HepG2 (cell line): ENCODE data around the gene DCAKD. TPM values are rescaled to one million over a fixed set of nuclear protein-coding genes. Genes with fewer than 3 reads are reported as not detected.

Experiments used
- CBFB ChIP-seq: sonication (generic); formaldehyde crosslinking; IDR thresholded peaks from 2 replicates; pipeline ENCODE4 v1.4.0; 2020; ENCODE audit warnings: missing genetic modification reagents
- CENPX ChIP-seq: sonication (generic); formaldehyde crosslinking; IDR thresholded peaks from 2 replicates; pipeline ENCODE4 v1.9.0; 2021; ENCODE audit warnings: mild to moderate bottlenecking, missing genetic modification reagents, moderate library complexity
- CHCHD3 ChIP-seq: sonication (generic); formaldehyde crosslinking; IDR thresholded peaks from 2 replicates; pipeline ENCODE4 v1.8.0; 2022; ENCODE audit warnings: mild to moderate bottlenecking, missing genetic modification reagents, moderate library complexity
- HCFC1 ChIP-seq: fragments of 150-350 bp; IDR thresholded peaks from 2 replicates; pipeline ENCODE4 v1.6.1; 2014; ENCODE audit warnings: low read depth, low read length
- KDM5A ChIP-seq: fragments of 200-600 bp; sonication (generic); IDR thresholded peaks from 2 replicates; pipeline ENCODE4 v1.7.0; 2018; ENCODE audit warnings: antibody characterized with exemption, mild to moderate bottlenecking, low read length, borderline replicate concordance
- RARA ChIP-seq: IDR thresholded peaks from 2 replicates; pipeline ENCODE4 v1.6.1; 2016; ENCODE audit warnings: missing genetic modification reagents, missing compliant biosample characterization
- SAP130 ChIP-seq: IDR thresholded peaks from 2 replicates; pipeline ENCODE4 v1.6.1; 2016; ENCODE audit warnings: low read depth
- SRY ChIP-seq: sonication (generic); formaldehyde crosslinking; IDR thresholded peaks from 2 replicates; pipeline ENCODE4 v1.8.0; 2022; ENCODE audit warnings: mild to moderate bottlenecking, missing genetic modification reagents
- ZNF335 ChIP-seq: sonication (generic); formaldehyde crosslinking; IDR thresholded peaks from 2 replicates; pipeline ENCODE4 v1.4.0; 2020; ENCODE audit warnings: missing genetic modification reagents
- ZNF383 ChIP-seq: sonication (generic); formaldehyde crosslinking; IDR thresholded peaks from 2 replicates; pipeline ENCODE4 v1.4.0; 2020; ENCODE audit warnings: missing genetic modification reagents, mild to moderate bottlenecking, borderline replicate concordance
- ZNF501 ChIP-seq: sonication (generic); formaldehyde crosslinking; IDR thresholded peaks from 2 replicates; pipeline ENCODE4 v1.5.1; 2020; ENCODE audit warnings: mild to moderate bottlenecking, moderate library complexity, missing genetic modification reagents
- ZNF660 ChIP-seq: sonication (generic); formaldehyde crosslinking; IDR thresholded peaks from 2 replicates; pipeline ENCODE4 v1.5.1; 2020; ENCODE audit warnings: mild to moderate bottlenecking, low read depth, missing genetic modification reagents, borderline replicate concordance
- ZNF703 ChIP-seq: sonication (generic); formaldehyde crosslinking; IDR thresholded peaks from 2 replicates; pipeline ENCODE4 v1.5.1; 2020; ENCODE audit warnings: missing genetic modification reagents, mild to moderate bottlenecking, moderate library complexity, borderline replicate concordance
- ZNF777 ChIP-seq: sonication (generic); formaldehyde crosslinking; IDR thresholded peaks from 2 replicates; pipeline ENCODE4 v1.4.0; 2020; ENCODE audit warnings: missing genetic modification reagents
- polyA plus RNA-seq, 8 experiments: library from polyadenylated mRNA; depleted of rRNA in 3 of 8; stranded (reverse) in 7 of 8; unstranded in 1 of 8; fragments of >200 nt; fragmentation: Illumina TruSeq in 4 of 8; extraction: Trizol in 4 of 8; gene quantifications; 2 replicates each; pipeline versions ENCODE4 v1.2.1 to v1.2.3, GENCODE V29; 2011 to 2016; ENCODE audit warnings: low read depth in 4 of 8, missing spikeins in 1 of 8, mixed read lengths in 1 of 8; ENCODE audit not compliant: insufficient read depth in 1 of 8
- total RNA-seq, 5 experiments: library from RNA; depleted of rRNA; stranded (reverse); fragments of >200 nt; fragmentation: Illumina TruSeq; extraction: Trizol; gene quantifications; 2 replicates each; pipeline ENCODE4 v1.2.3, GENCODE V29; 2016; ENCODE audit warnings: low read depth in 1 of 5
- TF ChIP-seq, protein P1 (sequence below), 2 experiments: fragments of 450-650 bp in 1 of 2; sonication (generic) in 1 of 2; formaldehyde crosslinking in 1 of 2; IDR thresholded peaks; 2 replicates each; pipeline versions ENCODE4 v1.6.1 to v1.8.0; 2016 to 2022; ENCODE audit warnings: antibody characterized with exemption in 1 of 2, mild to moderate bottlenecking in 1 of 2, missing genetic modification reagents in 1 of 2
- TF ChIP-seq, protein P2 (sequence below): sonication (generic); formaldehyde crosslinking; IDR thresholded peaks from 2 replicates; pipeline ENCODE4 v1.9.0; 2021; ENCODE audit warnings: missing genetic modification reagents, mild to moderate bottlenecking, borderline replicate concordance
- TF ChIP-seq, protein P3 (sequence below): sonication (generic); formaldehyde crosslinking; IDR thresholded peaks from 2 replicates; pipeline ENCODE4 v1.4.0; 2020; ENCODE audit warnings: missing genetic modification reagents

DCAKD gene
- total and polyA plus RNA-seq, 2 of the 13 experiments (the other 11 are each of a cell fraction or from before 2014, with no cell fraction given) = 25.9 to 29.2 TPM

DNA sequence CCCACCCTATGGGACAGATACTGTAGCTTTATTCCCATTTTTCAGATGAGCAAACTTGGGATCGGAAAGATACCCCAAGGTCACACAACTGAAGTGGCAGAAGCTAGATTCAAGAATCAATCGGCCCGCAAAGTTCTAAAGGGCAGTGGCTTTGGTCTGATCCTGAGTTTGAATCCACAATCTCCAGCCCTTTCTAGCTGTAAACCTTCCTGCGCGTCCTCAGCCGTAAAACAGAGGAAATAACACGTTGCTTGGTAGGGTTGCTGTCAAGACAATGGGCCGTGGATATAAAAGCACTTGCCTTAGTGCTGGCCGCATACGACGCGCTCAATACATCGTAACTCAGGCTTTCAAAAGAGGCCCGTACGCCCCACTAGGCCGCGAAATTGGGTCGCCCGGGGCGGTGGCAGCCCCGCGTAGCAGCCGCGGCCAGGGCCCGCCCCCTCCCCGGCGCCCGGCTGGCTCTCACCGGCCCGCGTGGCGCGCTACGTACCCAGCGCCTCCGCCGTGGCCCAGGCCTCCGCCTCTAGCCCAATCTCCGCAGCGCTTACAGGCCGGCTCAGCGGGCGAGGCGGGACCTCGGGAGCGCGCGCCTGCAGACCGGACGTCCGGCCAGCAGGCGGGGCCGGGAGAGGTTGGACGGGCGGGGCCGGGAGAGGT lies at the start of gene DCAKD (continued):
- TF ChIP-seq, protein P1, sequence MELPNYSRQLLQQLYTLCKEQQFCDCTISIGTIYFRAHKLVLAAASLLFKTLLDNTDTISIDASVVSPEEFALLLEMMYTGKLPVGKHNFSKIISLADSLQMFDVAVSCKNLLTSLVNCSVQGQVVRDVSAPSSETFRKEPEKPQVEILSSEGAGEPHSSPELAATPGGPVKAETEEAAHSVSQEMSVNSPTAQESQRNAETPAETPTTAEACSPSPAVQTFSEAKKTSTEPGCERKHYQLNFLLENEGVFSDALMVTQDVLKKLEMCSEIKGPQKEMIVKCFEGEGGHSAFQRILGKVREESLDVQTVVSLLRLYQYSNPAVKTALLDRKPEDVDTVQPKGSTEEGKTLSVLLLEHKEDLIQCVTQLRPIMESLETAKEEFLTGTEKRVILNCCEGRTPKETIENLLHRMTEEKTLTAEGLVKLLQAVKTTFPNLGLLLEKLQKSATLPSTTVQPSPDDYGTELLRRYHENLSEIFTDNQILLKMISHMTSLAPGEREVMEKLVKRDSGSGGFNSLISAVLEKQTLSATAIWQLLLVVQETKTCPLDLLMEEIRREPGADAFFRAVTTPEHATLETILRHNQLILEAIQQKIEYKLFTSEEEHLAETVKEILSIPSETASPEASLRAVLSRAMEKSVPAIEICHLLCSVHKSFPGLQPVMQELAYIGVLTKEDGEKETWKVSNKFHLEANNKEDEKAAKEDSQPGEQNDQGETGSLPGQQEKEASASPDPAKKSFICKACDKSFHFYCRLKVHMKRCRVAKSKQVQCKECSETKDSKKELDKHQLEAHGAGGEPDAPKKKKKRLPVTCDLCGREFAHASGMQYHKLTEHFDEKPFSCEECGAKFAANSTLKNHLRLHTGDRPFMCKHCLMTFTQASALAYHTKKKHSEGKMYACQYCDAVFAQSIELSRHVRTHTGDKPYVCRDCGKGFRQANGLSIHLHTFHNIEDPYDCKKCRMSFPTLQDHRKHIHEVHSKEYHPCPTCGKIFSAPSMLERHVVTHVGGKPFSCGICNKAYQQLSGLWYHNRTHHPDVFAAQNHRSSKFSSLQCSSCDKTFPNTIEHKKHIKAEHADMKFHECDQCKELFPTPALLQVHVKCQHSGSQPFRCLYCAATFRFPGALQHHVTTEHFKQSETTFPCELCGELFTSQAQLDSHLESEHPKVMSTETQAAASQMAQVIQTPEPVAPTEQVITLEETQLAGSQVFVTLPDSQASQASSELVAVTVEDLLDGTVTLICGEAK (IDR thresholded peaks at IDR 0.05) = no peak
- TF ChIP-seq, protein P1 (CRISPR knock-in tag; IDR thresholded peaks at IDR 0.05) = no peak; the same call in 1 of the 2 replicates
- TF ChIP-seq CBFB (CRISPR knock-in tag) (0 out of 2 replicates have a peak, but pooled peaks have one; percentile 30), CENPX (CRISPR knock-in tag) (no peak), SAP130 (CRISPR knock-in tag) (peak; percentile 85), KDM5A (peak; percentile 59; the same call in 1 of the 2 replicates), ZNF335 (CRISPR knock-in tag) (no peak), ZNF660 (CRISPR knock-in tag) (no peak), CHCHD3 (CRISPR knock-in tag) (no peak), ZNF383 (CRISPR knock-in tag) (no peak), ZNF777 (CRISPR knock-in tag) (no peak; the same call in 1 of the 2 replicates), SRY (CRISPR knock-in tag) (peak; percentile 92), ZNF703 (CRISPR knock-in tag) (peak; percentile 43; the same call in 1 of the 2 replicates), HCFC1 (peak; percentile 44; the same call in 1 of the 2 replicates), ZNF501 (CRISPR knock-in tag) (no peak; the same call in 1 of the 2 replicates), RARA (CRISPR knock-in tag) (no peak)
- TF ChIP-seq, protein P2, sequence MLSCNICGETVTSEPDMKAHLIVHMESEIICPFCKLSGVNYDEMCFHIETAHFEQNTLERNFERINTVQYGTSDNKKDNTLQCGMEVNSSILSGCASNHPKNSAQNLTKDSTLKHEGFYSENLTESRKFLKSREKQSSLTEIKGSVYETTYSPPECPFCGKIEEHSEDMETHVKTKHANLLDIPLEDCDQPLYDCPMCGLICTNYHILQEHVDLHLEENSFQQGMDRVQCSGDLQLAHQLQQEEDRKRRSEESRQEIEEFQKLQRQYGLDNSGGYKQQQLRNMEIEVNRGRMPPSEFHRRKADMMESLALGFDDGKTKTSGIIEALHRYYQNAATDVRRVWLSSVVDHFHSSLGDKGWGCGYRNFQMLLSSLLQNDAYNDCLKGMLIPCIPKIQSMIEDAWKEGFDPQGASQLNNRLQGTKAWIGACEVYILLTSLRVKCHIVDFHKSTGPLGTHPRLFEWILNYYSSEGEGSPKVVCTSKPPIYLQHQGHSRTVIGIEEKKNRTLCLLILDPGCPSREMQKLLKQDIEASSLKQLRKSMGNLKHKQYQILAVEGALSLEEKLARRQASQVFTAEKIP (CRISPR knock-in tag) = no peak
- TF ChIP-seq, protein P3, sequence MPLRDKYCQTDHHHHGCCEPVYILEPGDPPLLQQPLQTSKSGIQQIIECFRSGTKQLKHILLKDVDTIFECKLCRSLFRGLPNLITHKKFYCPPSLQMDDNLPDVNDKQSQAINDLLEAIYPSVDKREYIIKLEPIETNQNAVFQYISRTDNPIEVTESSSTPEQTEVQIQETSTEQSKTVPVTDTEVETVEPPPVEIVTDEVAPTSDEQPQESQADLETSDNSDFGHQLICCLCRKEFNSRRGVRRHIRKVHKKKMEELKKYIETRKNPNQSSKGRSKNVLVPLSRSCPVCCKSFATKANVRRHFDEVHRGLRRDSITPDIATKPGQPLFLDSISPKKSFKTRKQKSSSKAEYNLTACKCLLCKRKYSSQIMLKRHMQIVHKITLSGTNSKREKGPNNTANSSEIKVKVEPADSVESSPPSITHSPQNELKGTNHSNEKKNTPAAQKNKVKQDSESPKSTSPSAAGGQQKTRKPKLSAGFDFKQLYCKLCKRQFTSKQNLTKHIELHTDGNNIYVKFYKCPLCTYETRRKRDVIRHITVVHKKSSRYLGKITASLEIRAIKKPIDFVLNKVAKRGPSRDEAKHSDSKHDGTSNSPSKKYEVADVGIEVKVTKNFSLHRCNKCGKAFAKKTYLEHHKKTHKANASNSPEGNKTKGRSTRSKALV = no peak
